ENCODE data around the gene PIK3R4.

PIK3R4 gene

DNA sequence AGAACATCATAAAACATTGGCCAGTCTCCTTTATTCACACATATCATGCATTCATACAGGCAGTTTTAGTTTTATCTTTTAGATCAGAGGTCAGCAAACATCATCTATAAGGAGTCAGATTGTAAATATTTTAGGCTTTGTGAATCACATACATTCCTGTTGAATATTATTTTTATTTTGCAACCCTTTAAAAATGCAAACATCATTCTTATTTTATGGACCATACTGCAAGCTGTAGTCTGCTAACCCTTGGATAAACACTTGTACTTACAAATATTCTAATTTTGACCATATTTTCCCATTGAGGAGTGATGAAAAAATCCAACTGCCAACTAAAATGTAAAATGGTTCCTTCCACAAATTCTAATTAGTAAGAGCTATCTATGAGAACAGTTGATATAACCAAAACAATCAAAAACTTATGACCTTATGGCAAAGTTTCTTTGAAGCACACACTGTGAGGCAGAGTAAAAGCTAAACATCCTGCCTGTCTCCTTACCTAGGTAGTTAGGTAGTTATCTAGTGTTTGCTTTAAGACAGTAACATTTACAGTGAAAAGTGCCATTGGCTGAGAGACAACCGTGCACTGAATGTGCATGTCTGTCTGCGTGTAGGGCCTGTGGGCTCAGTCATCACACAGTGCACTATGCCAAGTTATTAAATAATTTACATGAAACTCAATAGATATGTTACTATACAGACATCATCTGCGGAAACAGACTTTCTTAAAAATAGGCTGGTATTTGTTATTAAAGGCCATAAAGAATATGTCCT is 57.7 kb downstream of the PIK3R4 start:
- no peak for DNase-seq (ENCODE audit: low spot score)

DNA sequence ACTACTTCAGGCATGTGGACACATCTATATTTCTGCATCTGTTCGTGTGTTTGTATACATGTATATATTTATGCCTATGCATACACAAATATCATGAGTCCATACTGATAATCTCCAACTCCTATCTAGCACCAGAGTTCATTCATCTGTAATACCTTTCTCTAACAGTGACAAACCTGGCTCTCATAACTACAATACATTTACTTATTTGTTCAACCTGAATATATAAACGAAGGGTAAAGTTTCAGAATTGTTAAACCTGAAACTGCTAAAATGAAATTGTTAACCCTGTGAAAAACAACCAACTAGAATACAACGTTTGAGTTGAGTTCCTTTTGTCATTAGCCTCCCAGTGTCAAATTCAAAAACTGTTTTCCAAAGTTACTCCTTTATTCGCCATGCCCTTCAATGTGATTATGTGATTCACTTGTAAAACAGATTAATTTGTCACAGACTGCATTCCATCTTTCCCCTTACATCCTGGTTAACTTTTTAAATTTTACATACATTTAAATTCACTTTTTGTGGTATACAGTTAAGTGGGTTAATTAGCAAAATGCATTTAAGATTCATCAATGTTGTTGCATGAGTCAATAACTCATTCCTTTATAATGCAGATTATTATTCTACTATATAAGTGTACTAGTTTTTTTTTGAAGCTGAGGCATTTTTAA is 58.5 kb downstream of the PIK3R4 start:
- DNase-seq (ENCODE audit: low spot score) = no peak

DNA sequence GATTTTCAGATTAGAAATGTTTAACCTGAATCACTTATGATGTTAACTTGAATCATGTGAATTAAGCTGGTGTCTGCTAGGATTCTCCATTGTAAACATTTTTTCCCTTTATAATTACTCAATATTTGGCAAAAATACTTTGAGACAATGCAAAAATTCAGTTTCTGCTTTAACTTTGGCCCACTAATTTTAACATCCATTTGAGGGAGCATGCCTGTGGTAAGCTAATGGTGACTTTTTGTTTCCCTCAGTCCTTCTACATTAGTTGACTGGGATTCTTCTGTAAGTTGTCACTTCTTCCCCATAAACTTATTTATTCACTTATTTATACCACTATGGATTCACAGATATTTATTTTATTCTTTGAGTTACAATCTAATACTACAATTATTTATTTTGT is 59.3 kb downstream of the PIK3R4 start:
- DNase-seq (ENCODE audit: low spot score) = no peak

DNA sequence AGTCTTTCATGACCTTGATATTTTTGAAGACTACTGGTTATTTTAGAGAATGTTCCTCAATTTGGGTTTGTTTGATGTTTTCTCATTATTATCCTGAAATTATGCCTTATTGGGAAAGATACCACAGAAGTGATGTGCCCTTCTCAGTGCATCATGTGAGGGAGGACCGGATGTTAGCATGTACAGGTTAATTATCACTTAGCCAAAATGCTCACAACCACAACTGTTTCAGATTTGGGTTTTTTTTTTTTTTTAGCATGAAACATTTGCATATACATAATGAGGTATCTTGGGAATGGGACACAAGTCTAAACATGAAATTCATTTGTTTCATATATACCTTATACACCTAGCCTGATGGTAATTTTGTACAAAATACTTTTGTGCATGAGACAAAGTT is 59.8 kb downstream of the PIK3R4 start:
- DNase-seq (ENCODE audit: low spot score) = no peak

DNA sequence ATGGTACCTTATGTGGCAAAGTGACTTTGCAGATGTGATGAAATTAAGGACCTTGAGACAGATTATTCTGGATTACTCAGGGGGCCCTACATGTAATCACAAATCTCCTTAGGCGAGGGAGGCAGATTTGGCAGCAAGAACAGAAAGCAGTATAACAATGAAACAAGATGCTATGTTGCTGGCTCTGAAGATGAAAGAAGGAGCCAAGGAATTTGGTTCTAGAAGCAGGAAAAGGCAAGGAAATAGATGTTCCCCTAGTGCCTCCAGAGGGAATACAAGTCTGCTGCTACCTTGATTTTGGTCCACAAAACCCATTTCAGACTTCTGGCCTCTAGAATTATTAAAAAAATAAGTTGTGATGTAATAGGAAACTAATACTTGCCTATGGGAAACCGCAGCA is 64.5 kb downstream of the PIK3R4 start:
- no peak for DNase-seq (ENCODE audit: low spot score)

DNA sequence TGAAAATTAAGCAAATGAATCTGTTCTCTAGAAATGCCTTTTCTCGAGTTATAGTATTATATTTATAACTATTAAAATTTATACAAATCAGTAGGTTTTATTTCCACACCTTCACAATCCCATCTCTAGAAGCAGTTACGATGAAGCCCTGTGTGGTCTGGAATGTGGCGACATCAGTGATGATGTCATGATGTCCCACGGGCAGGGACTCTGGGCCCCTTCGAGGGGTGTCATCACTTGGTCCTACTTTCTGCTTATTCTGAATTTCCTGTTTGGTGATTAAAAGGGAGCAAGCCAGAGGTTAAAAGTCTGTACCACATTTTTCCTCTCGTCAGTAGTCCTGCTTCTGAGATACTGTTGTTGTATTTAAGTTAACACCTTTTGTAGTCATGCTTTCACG is 67.4 kb downstream of the PIK3R4 start:
- no peak for DNase-seq (ENCODE audit: low spot score)

DNA sequence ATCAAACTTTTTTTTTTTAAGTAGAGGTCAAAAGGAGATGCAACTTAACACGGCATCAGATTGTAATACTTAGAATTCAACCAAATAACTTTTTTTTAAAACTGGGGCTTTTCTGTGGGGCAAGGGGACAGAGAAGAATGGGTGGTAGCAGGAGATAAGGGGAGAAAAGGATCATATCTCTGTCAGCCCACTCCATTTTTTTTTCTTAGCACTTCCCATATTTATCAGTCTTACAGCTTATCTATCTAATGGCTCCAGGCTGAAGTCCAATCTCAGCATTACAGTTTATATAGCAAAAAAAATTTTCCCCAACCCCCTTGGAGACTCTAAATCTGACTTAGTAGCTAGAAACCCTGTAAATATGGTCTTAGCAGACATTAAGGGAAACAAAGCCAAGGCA is 69.3 kb downstream of the PIK3R4 start:
- DNase-seq (ENCODE audit: low spot score) = no peak

DNA sequence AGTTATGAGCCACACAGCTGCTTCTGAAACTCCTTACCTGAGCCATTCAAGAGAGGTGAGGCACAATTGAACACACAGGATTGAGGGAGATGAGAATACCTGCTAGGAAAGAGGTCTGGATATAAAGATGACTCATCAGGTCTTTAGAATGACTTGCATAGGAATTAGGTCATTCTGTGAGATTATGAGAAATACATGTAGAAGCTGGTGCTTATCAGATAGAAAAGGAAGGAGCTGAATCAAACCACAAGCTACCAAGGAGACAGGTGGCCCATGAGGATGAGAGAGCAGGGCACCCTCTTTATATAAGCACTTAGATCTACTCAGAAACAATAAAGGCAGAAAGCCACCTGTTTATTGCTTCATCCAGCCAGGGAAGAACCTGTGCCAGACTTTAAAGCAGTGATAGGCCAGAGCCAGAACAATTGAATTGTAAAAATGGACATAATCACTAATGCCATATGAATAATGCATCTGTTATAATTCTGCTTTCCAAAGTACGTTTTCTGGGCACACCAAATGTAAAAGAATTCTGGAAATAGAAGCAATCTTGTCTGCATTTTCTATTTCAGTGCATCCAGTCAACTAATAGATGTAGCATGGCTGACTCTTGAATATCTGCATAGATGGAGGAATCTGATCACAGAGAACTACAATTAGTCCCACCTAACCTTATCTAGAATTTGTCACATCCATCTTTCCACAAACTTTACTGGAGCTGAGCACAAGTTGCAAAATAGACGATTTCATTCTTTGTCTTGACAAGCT is 74.9 kb downstream of the PIK3R4 start:
- no peak for DNase-seq (ENCODE audit: low spot score)

DNA sequence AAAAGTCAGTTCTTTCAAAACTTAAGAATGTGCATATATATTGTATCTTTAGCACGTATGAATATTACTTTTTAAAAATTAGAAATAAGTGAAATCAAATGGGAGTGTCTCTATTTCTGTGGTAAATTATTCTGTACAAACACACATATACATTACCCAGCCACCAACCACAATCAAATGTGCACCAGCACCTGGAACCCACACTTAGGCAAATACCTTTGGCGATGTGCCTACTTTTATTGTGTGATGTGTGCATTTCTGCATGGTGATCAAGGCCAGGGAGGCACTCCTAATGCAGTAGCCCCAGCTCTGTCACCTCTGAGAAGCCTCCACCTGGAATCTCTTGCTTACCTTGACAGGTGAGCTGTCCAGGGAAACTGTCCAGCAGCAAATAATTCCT is 76.9 kb downstream of the PIK3R4 start:
- DNase-seq (ENCODE audit: low spot score) = no peak

DNA sequence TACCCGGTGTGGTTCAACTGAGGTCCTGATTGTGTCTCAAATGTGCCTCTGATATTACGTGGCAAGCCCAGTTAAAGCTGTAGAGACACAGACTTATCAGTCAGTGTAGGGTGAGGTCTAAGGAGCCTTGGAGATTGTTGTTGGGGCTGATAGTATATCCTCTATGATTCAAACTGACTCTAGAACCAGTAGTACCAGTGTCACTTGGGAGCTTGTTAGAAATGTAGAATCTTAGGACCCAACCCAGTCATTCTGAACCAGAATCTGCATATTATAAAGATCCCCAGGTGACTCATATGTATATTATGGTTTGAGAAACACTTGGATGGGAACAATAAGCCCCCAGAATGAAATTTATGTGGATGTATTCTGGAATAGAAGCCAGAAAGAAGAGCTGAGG is 83.5 kb downstream of the PIK3R4 start:
- DNase-seq (ENCODE audit: low spot score) = no peak

DNA sequence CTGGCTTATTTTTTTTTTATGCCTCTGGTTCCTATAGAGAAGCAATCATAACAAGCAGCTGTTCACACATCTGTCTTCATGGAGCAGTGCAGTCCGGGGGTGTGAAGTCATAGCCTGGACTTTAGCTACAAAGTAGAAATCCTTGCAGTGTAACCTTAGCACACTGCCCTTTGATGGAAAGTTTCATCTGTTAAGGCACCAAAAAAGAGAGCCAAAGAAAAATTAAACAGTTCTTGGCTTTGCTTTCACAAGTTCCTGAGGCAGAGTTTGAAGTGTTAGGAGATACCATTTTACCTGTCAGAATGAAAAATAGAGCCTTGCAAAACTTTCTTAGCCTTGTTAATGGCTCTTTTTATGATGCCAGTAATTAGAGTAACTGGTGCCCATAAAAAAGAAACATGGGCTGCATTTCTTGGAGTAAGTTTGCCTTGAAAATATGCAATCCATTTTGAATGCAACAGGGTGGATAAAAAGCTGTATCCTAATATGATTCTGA is 84.1 kb downstream of the PIK3R4 start:
- no peak for DNase-seq (ENCODE audit: low spot score)

DNA sequence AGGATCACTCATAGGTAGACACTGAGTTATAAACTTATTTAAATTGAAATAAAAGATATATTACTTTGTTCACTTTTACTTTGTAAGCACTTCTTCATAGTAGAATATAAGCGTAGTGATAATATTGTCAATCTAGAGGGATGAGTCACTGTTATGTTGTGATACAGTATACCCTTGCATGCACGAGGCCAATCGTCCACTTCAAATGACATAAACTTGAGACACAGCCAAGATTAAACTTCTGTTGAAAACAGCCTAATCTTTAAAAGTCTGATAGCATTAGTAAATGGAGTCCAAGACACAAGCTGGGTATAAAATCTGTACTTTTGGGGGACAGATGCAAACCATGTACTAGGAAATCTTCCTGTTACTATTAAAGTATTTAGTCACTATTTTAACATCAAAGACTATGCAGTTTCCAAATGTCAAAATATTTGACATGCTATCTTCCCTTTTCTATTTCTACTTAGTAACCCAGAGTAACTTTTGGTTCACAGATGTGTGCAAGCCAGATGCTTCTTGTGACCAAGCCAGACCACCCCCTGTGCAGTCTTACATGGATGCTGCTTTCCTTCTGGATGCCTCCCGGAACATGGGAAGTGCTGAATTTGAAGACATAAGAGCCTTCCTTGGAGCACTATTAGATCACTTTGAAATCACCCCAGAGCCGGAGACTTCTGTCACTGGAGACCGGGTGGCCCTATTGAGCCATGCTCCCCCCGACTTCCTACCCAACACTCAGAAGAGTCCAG is 85.3 kb downstream of the PIK3R4 start:
- DNase-seq (ENCODE audit: low spot score) = no peak

DNA sequence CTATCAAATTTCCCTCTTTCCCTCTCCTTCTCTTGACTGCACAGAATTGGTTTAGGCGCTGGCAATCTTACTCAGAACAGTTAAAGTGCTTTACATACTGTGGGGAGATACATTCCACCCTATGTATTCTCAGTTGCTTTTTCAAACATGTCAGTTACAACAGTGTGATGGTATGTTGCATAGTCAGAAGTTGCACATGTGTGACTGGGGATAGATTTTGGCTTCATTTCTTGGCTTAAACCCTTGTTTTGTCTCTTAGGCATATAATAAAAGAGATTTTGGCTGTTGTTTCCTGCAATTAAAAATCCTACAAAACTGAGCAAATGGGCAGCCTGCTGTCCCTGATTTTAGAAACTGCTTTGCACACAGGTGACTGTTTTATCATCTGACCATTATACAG is 86.7 kb downstream of the PIK3R4 start:
- DNase-seq (ENCODE audit: low spot score) = no peak

DNA sequence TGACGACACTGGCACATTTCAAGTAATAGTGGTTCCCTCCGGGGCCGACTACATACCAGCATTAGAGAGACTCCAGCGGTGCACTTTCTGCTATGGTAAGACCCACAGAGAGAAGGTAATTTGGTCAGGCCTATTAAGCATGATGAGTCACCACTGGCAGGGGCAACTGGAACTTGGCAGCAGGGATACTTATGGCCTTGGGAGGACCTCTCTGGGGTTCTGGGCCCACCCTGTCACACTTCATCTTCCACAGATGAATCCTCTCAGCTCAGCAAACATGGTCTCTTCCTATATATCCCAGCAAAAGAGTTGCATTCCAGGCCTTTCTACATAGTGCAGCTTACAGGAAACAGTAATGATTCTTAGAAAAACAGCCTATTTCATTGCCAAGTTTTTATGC is 88.0 kb downstream of the PIK3R4 start:
- no peak for DNase-seq (ENCODE audit: low spot score)

DNA sequence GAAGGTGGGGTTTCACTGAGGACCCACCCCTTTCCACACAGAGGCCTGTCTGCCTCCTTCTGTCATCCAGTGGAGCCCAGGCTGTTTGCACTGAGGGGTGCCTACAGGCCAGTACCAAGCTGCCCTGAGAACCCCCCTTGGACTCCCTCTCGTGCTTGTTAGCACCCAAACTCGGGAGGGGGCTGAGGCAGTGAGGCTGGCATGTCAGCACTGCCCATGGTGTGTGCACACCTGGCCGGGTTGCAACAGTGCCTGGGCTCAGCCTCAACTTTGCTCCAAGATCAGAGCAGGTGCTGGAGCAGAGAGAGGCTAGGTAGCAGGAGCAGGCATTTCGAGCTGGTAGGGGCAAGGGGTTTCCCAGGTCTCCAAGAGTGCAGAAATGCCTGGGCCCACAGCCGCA is 90.0 kb downstream of the PIK3R4 start:
- DNase-seq (ENCODE audit: low spot score) = no peak

DNA sequence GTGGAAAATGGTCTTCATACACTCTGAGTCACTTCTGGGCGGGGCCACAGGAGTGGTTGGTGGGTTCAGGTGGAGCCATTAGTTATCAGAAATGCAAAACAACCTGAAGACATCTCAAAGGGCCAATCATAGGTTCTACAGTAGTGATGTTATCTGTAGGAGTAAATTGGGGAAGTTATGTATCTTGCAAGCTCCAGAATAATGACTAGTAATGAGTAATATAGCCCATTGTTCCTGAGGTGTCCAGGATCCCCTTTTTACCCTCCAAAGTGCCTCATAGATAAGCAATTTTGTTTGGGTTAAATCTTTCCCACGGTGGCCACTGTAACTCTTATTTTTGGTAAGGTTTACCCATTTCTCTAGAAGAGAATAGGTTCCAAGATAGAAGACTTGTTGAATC is 91.7 kb downstream of the PIK3R4 start:
- DNase-seq (ENCODE audit: low spot score) = no peak

DNA sequence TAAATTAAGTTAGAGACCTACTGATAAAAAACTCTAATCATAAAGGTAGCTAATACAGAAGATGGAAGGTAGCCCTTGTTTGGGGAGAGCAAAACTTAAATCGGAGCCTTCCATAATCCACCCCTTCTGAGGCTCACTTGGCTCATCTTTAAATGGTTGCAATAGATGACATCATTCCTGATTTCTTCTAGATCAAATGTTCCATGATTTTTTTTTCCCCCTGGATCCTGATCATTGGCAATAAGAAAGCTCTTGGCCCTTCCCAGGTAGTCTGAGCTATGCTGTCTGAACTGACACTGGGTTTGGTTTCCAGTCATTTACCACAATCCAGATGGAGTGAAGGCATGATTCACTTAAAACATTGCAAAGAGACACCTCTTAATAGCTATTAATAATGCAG is 92.5 kb downstream of the PIK3R4 start:
- no peak for DNase-seq (ENCODE audit: low spot score)

DNA sequence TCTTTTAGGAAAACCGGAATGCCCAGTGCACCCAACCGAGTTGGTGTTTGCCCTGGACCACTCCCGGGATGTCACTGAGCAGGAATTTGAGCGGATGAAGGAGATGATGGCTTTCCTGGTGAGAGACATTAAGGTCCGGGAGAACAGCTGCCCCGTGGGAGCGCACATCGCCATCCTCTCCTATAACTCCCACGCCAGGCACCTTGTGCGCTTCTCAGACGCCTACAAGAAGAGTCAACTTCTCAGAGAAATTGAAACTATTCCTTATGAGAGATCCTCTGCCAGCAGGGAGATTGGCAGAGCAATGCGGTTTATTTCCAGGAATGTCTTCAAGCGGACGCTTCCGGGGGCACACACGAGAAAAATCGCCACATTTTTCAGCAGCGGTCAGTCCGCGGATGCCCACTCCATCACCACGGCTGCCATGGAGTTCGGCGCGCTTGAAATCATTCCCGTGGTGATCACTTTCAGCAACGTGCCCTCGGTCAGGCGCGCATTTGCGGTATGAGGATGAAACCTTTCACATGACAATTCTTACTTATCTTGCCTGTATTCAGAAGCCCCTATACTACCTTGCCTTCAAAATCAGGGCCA is 97.5 kb downstream of the PIK3R4 start:
- DNase-seq (ENCODE audit: low spot score) = no peak

DNA sequence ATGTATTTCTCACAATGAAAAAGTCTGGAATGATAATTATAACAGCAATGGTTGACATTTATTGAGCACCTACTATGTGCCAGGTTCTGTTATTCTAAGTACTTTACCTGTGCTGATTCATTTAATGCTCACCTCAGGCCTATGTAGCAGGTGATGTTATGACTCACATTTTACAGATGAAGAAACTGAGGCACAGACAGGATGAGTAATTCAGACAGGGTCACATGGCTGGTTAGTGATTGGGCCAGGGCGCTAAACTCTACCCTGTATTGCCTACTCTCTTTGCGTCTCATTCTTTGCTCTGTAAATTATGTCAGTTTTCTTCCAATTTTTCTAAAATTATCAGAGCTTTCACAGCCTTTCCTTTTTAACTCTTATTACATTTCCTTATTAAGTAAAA is 98.3 kb downstream of the PIK3R4 start:
- DNase-seq (ENCODE audit: low spot score) = no peak

DNA sequence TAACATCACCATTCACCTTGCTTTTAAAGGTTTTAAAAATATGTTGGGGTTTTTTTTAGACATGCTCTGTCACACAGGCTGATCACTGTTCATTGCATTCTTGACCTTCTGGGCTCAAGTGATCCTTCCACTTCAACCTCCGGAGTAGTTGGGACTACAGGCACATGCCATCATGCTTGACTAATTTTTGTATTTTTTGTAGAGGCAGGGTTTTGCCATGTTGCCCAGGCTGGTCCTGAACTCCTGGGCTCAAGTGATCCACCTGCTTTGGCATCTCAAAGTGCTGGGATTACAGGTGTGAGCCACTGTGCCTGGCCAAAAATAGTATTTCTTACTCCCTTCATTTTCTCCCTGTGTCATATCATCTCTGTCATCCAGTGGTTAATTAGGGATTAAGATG is 101.4 kb downstream of the PIK3R4 start:
- DNase-seq (ENCODE audit: low spot score) = no peak

DNA sequence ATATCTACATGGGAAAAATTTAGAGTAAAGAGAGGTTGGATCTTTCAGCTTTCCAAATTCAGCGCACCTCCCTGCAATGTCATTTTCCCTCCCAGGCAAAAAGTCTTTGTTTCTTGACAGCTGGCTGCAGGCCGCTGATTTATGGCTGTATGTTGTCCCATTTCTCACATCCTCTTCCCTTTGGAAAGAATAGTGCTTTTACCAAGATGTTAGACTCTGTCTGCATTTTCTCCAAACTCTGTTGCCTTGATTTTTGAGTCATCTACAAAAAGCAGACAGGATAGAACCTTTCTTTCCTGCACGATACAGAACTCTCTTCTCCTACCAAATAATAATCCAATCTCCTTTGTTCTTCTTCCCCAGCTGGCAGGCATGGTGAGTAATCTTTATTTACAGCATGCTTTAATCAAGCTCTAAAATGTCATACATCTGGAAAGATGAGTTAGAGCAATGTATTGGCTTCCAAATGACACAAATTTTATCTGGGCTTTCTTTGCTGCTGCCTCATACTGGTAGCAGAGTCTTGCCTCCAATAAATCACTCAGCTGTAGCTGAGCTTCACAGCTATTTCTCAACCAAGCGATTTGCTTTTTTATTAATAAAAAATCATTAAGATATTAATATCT is 101.9 kb downstream of the PIK3R4 start:
- DNase-seq (ENCODE audit: low spot score) = no peak
